Measurements from ENCODE around the gene ARHGAP30.

The ARHGAP30 gene

GRCh38 chr1:161077426-161077825, 7.7 kb upstream of the ARHGAP30 start:
- H3K4me3 ChIP-seq (replicated peaks; ENCODE audit: low read depth, low read length), result no peak overlapping the region
- TF ChIP-seq CTCF (IDR thresholded peaks at IDR 0.05; ENCODE audit: low read length, missing control alignments), result no peak
- no peak for DNase-seq (ENCODE audit: low read depth)

- no peak for DNase-seq (ENCODE audit: low read depth)
- no peak for TF ChIP-seq CTCF (IDR thresholded peaks at IDR 0.05; ENCODE audit: low read length, missing control alignments)
- H3K4me3 ChIP-seq (replicated peaks; ENCODE audit: low read depth, low read length), result no peak overlapping the region
These were observed 6.7 kb upstream of the ARHGAP30 start for GRCh38 chr1:161076410-161076809.

GRCh38 chr1:161074676-161075368, 5.1 kb upstream of the ARHGAP30 start:
- no peak for DNase-seq (ENCODE audit: low read depth)
- no peak overlapping the region for H3K4me3 ChIP-seq (replicated peaks; ENCODE audit: low read depth, low read length)

GRCh38 chr1:161073474-161074121, 3.9 kb upstream of the ARHGAP30 start:
- no peak for TF ChIP-seq CTCF (IDR thresholded peaks at IDR 0.05; ENCODE audit: low read length, missing control alignments)
- DNase-seq (ENCODE audit: low read depth), result no peak
- H3K4me3 ChIP-seq (replicated peaks; ENCODE audit: low read depth, low read length), result no peak overlapping the region

More at GRCh38 chr1:161074676-161075368, 5.1 kb upstream of the ARHGAP30 start:
- no peak for TF ChIP-seq CTCF (IDR thresholded peaks at IDR 0.05; ENCODE audit: low read length, missing control alignments)

DNA sequence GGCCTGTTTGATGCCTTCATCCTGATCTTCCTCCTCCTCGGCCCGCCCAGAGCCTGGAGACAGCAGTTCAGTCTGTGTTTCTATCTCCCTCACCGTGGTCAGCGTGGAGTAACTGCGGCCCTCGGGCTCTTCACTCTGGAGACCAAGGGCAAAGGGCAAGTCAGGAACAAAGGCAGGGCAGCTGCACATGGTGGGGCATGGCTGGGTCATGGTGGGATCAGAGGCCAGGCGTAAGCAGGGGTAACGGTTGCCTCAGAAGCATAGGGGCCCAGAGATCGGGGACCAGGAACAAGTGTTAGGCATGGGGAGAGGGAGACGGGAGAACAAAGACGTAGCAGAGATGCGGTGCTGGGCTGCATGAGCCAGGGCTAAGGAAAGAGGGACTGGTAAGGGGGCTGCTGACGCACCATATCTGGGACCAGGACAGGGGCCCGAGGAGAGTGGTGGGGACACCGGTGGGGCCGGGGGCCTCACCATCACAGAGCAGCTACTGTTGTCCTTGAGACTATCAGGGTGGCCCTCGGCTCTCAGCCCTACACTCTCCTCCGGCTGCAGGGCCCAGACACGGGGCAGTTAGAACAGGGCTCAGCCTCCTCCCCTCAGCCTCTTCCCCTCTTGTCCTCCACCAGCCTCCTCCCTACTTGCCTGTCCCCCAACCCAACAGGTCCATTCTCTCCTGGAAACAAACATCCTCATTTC, 3.2 kb upstream of the ARHGAP30 start:
- no peak overlapping the region for H3K4me3 ChIP-seq (replicated peaks; ENCODE audit: low read depth, low read length)
- no peak for DNase-seq (ENCODE audit: low read depth)
- TF ChIP-seq CTCF (IDR thresholded peaks at IDR 0.05; ENCODE audit: low read length, missing control alignments), result no peak

- peak; percentile 60 for DNase-seq (ENCODE audit: low read depth)
- no peak overlapping the region for H3K4me3 ChIP-seq (replicated peaks; ENCODE audit: low read depth, low read length)
- TF ChIP-seq CTCF (IDR thresholded peaks at IDR 0.05; ENCODE audit: low read length, missing control alignments), result peak; percentile 61
These were observed 2.2 kb upstream of the ARHGAP30 start for GRCh38 chr1:161071886-161072371.
